Endothelial cell of umbilical vein (primary cell): ENCODE measurements around the gene RAB7B. TPM values are rescaled to one million over a fixed set of nuclear protein-coding genes. Genes with fewer than 3 reads are reported as not detected.

Source experiments
- BruUV-seq: library from RNA; stranded (reverse); fragments of 400-500 nt; replicated peaks from 2 replicates; lab custom pipeline; 2021; lab: Mats Ljungman, UMichigan
- CTCF ChIA-PET: fragments of 300-600, 350-600 bp; sonication (Branson Sonifier 250); formaldehyde crosslinking; loops from one replicate; lab custom pipeline; 2021; ENCODE audit warnings: antibody characterized with exemption, inconsistent platforms; lab: Charles Lee
- POLR2A ChIA-PET: fragments of 300-600, 350-600 bp; sonication (Branson Sonifier 250); formaldehyde crosslinking; loops from one replicate; lab custom pipeline; 2021; ENCODE audit warnings: antibody characterized with exemption, inconsistent platforms; lab: Charles Lee
- DNase-seq: peaks from one replicate; pipeline ENCODE4 v3.0.0-alpha.2; 2011; ENCODE audit warnings: low read depth, low spot score
- FAIRE-seq: peaks from 2 replicates; lab custom pipeline; 2011; peaks lifted over from hg19 to GRCh38; lab: Jason Lieb, UNC
- H2AFZ ChIP-seq: 2 replicates; pipeline ENCODE4 v1.6.0; 2012; ENCODE audit warnings: low read depth, low read length, control low read depth, inconsistent platforms
- H3K27ac ChIP-seq: 2 replicates; pipeline ENCODE4 v1.5.1; 2011; ENCODE audit warnings: low read depth, mild to moderate bottlenecking, control low read depth, low read length, moderate library complexity; ENCODE audit not compliant: insufficient read depth
- H3K27me3 ChIP-seq, 2 experiments: 2 replicates each; pipeline versions ENCODE4 v1.6.0 to v1.6.1; 2011; ENCODE audit warnings: low read length in 2 of 2, mixed read lengths in 1 of 2; ENCODE audit not compliant: control insufficient read depth in 2 of 2, insufficient read depth in 2 of 2
- H3K36me3 ChIP-seq, 2 experiments: 2 replicates in 1 of 2; 3 replicates in 1 of 2; pipeline ENCODE4 v1.5.1; 2011; ENCODE audit warnings: low read length in 2 of 2, mild to moderate bottlenecking in 1 of 2, moderate library complexity in 1 of 2; ENCODE audit not compliant: control insufficient read depth in 2 of 2, insufficient read depth in 2 of 2; ENCODE audit errors: extremely low read depth in 1 of 2
- H3K4me1 ChIP-seq: 3 replicates; pipeline ENCODE4 v1.5.1; 2011; ENCODE audit warnings: mild to moderate bottlenecking, low read length; ENCODE audit not compliant: control insufficient read depth, insufficient read depth; ENCODE audit errors: extremely low read depth
- H3K4me2 ChIP-seq: 2 replicates; pipeline ENCODE4 v1.6.1; 2011; ENCODE audit warnings: low read length, control low read depth, mixed read lengths; ENCODE audit not compliant: insufficient read depth
- H3K4me3 ChIP-seq, 3 experiments: fragments of 200-600 bp in 1 of 3; sonication (generic), shearing (Covaris generic) in 1 of 3; replicated peaks in 1 of 3; 2 replicates each; pipeline ENCODE4 v1.5.1; 2011 to 2016; ENCODE audit warnings: control low read depth in 3 of 3, low read length in 3 of 3, mild to moderate bottlenecking in 2 of 3, inconsistent platforms in 1 of 3, low read depth in 1 of 3, moderate library complexity in 1 of 3; ENCODE audit not compliant: insufficient read depth in 1 of 3
- H3K79me2 ChIP-seq: 2 replicates; pipeline ENCODE4 v1.6.0; 2012; ENCODE audit warnings: low read length, inconsistent platforms; ENCODE audit not compliant: control insufficient read depth, insufficient read depth
- H3K9ac ChIP-seq: replicated peaks from 2 replicates; pipeline ENCODE3; 2011; ENCODE audit warnings: low read length, control low read depth; ENCODE audit not compliant: insufficient read depth; ENCODE audit errors: extremely low read depth
- H3K9me1 ChIP-seq: replicated peaks from 3 replicates; pipeline ENCODE4 v1.6.0; 2011; ENCODE audit warnings: mild to moderate bottlenecking, low read length; ENCODE audit not compliant: control insufficient read depth, insufficient read depth; ENCODE audit errors: extremely low read depth
- H3K9me3 ChIP-seq: replicated peaks from 2 replicates; pipeline ENCODE4 v1.5.1; 2012; ENCODE audit warnings: low read length, inconsistent platforms; ENCODE audit not compliant: control insufficient read depth, insufficient read depth
- H4K20me1 ChIP-seq: replicated peaks from 2 replicates; pipeline ENCODE3; 2011; ENCODE audit warnings: mild to moderate bottlenecking, low read length; ENCODE audit not compliant: control insufficient read depth, insufficient read depth; ENCODE audit errors: extremely low read depth
- EZH2 ChIP-seq: IDR thresholded peaks from 2 replicates; pipeline ENCODE4 v1.6.1; 2012; ENCODE audit warnings: borderline replicate concordance, low read depth, mild to moderate bottlenecking, moderate library complexity, low read length, inconsistent platforms; ENCODE audit not compliant: severe bottlenecking
- FOS ChIP-seq: IDR thresholded peaks from 2 replicates; pipeline ENCODE4 v1.6.1; 2011; ENCODE audit warnings: mild to moderate bottlenecking, low read length, moderate library complexity, borderline replicate concordance; ENCODE audit not compliant: insufficient read depth
- GATA2 ChIP-seq: IDR thresholded peaks from 2 replicates; pipeline ENCODE4 v1.7.0; 2011; ENCODE audit warnings: low read depth, mild to moderate bottlenecking, moderate library complexity, mixed read lengths, low read length; ENCODE audit not compliant: insufficient read length, insufficient read depth
- JUN ChIP-seq: IDR thresholded peaks from 2 replicates; pipeline ENCODE4 v1.6.1; 2011; ENCODE audit warnings: borderline replicate concordance, low read depth; ENCODE audit not compliant: insufficient read length, insufficient read depth
- MYC ChIP-seq: IDR thresholded peaks from one replicate; pipeline ENCODE4 v1.6.1; 2011; ENCODE audit warnings: mild to moderate bottlenecking, low read depth, low read length
- POLR2A ChIP-seq: IDR thresholded peaks from 2 replicates; pipeline ENCODE4 v1.6.1; 2012; ENCODE audit warnings: low read depth, mild to moderate bottlenecking, control low read depth, low read length
- POLR2AphosphoS5 ChIP-seq: IDR thresholded peaks from 2 replicates; pipeline ENCODE4 v1.6.1; 2012; ENCODE audit warnings: low read depth, mild to moderate bottlenecking, control low read depth, low read length, moderate library complexity; ENCODE audit not compliant: insufficient read depth
- dilution Hi-C: fragments of 300-500 bp; cut with MboI; formaldehyde crosslinking; loops from one replicate; pipeline ENCODE4 v1.15.0; 2019; ENCODE audit warnings: low sequenced_read_pairs; ENCODE audit not compliant: extremely low pct_ligation_motif_present
- intact Hi-C: fragments of 100-400 bp; cut with micrococcal nuclease; formaldehyde crosslinking; loops from one replicate; pipeline ENCODE4 v1.10.0; 2022
- polyA plus RNA-seq, 4 experiments: library from polyadenylated mRNA; depleted of rRNA in 3 of 4; stranded (reverse) in 3 of 4; unstranded in 1 of 4; fragments of >200 nt; gene quantifications; 2 replicates each; pipeline versions ENCODE4 v1.2.1 to v1.2.3, GENCODE V29; 2011 to 2012; ENCODE audit warnings: missing spikeins in 1 of 4
- total RNA-seq: library from RNA; stranded (reverse); gene quantifications from 2 replicates; pipeline ENCODE4 v1.2.3, GENCODE V29; 2021
- TF ChIP-seq, protein P1 (sequence below), 2 donors: IDR thresholded peaks; 1 replicate in 1 of 2; 2 replicates in 1 of 2; pipeline ENCODE4 v1.5.1; 2011; ENCODE audit warnings: low read length in 2 of 2, mild to moderate bottlenecking in 2 of 2, moderate library complexity in 2 of 2, control low read depth in 1 of 2, inconsistent platforms in 1 of 2, low read depth in 1 of 2; ENCODE audit not compliant: insufficient read depth in 1 of 2; ENCODE audit errors: extremely low read depth in 1 of 2
- TF ChIP-seq, protein P2 (sequence below): IDR thresholded peaks from 2 replicates; pipeline ENCODE4 v1.6.1; 2011; ENCODE audit not compliant: insufficient read depth, insufficient read length

The RAB7B gene
- total and polyA plus RNA-seq, 2 donors (not counting 3 experiments of a cell fraction or from before 2014, with no cell fraction given), result 0.15 TPM; not detected in 1

GRCh38 chr1:206037581-206037980 lies 34.4 kb upstream of the RAB7B start:
- ChIA-PET CTCF (interaction anchor here (1.0 to 2.1 kb wide), 6 partner anchors 9 to 119 kb away, joined by 3 to 5 read pairs (median 4); no protein-coding TSS in a partner anchor), POLR2A (no interaction called here)
- H3K9me3 ChIP-seq, result no peaks in the 10 kb centered on the region
- no peak overlapping the region for H3K4me3 ChIP-seq
- DNase-seq (no peak), FAIRE-seq (no peak)
- no peaks in the 10 kb centered on the region for H3K36me3 ChIP-seq
- intact Hi-C loops (no loop called here), dilution Hi-C loops (no loop called here)
- TF ChIP-seq FOS (no peak), GATA2 (no peak), POLR2AphosphoS5 (no peak), EZH2 (no peak), POLR2A (no peak), JUN (no peak), MYC (no peak)
- TF ChIP-seq, protein P1, sequence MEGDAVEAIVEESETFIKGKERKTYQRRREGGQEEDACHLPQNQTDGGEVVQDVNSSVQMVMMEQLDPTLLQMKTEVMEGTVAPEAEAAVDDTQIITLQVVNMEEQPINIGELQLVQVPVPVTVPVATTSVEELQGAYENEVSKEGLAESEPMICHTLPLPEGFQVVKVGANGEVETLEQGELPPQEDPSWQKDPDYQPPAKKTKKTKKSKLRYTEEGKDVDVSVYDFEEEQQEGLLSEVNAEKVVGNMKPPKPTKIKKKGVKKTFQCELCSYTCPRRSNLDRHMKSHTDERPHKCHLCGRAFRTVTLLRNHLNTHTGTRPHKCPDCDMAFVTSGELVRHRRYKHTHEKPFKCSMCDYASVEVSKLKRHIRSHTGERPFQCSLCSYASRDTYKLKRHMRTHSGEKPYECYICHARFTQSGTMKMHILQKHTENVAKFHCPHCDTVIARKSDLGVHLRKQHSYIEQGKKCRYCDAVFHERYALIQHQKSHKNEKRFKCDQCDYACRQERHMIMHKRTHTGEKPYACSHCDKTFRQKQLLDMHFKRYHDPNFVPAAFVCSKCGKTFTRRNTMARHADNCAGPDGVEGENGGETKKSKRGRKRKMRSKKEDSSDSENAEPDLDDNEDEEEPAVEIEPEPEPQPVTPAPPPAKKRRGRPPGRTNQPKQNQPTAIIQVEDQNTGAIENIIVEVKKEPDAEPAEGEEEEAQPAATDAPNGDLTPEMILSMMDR (IDR thresholded peaks at IDR 0.05; ENCODE audit: extremely low read depth in 1 of 2, insufficient read depth in 1 of 2, low read depth in 1 of 2, low read length in 2 of 2), result no peak
- TF ChIP-seq, protein P2, sequence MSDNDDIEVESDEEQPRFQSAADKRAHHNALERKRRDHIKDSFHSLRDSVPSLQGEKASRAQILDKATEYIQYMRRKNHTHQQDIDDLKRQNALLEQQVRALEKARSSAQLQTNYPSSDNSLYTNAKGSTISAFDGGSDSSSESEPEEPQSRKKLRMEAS, result no peak
- H4K20me1 ChIP-seq, result no peaks in the 10 kb centered on the region
- no TSS peak for BruUV-seq
- H3K27ac ChIP-seq, result no peak overlapping the region
- H3K27me3 ChIP-seq, result peaks cover 2 to 4% of the 10 kb centered on the region in 2 experiments
- no peak overlapping the region for H3K4me2 ChIP-seq
- H3K9ac ChIP-seq, result no peak overlapping the region
- no peak overlapping the region for H2AFZ ChIP-seq
- no peaks in the 10 kb centered on the region for H3K79me2 ChIP-seq
- peaks cover 12% of the 10 kb centered on the region for H3K4me1 ChIP-seq
- no peaks in the 10 kb centered on the region for H3K9me1 ChIP-seq
